ENCODE data around the gene BCAT1. TPM values are rescaled to one million over a fixed set of nuclear protein-coding genes. Genes with fewer than 3 reads are reported as not detected.

The BCAT1 gene
- total RNA-seq, 2 donors from 2014 or later: 4.2 to 7.4 TPM

DNA sequence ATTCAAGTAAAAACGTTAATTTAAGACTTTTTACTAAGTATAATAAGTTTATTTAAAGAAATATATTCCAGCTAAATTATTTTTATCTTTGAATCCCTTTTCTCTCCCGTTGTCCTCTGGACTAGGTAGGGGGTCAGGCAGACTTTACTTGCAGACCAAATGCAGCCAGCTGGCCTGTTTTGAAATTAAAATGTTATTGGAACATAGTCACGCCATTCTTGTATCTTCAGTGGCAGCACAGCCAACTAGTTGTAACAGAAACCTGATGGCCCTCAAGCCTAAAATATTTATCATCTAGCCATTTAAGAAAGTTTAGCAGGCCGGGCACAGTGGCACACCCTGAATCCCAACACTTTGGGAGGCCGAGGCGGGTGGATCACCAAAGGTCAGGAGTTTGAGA, 52.7 kb downstream of the BCAT1 start:
- TF ChIP-seq, protein P1, sequence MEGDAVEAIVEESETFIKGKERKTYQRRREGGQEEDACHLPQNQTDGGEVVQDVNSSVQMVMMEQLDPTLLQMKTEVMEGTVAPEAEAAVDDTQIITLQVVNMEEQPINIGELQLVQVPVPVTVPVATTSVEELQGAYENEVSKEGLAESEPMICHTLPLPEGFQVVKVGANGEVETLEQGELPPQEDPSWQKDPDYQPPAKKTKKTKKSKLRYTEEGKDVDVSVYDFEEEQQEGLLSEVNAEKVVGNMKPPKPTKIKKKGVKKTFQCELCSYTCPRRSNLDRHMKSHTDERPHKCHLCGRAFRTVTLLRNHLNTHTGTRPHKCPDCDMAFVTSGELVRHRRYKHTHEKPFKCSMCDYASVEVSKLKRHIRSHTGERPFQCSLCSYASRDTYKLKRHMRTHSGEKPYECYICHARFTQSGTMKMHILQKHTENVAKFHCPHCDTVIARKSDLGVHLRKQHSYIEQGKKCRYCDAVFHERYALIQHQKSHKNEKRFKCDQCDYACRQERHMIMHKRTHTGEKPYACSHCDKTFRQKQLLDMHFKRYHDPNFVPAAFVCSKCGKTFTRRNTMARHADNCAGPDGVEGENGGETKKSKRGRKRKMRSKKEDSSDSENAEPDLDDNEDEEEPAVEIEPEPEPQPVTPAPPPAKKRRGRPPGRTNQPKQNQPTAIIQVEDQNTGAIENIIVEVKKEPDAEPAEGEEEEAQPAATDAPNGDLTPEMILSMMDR (IDR thresholded peaks at IDR 0.05): no peak
- intact Hi-C loops (cut with DNase I): no loop called here
- no peaks in the 10 kb centered on the region for H3K36me3 ChIP-seq
- DNase-seq: no peak
- H3K9ac ChIP-seq (ENCODE audit: low read depth in 2 of 2, low read length in 2 of 2): no peak overlapping the region
- no peaks in the 10 kb centered on the region for H3K27me3 ChIP-seq
- no peak overlapping the region for H3K27ac ChIP-seq
- H3K4me1 ChIP-seq: no peaks in the 10 kb centered on the region
- H3K9me3 ChIP-seq: no peaks in the 10 kb centered on the region
- H3K4me3 ChIP-seq: no peak overlapping the region

- H3K27me3 ChIP-seq: no peaks in the 10 kb centered on the region
- intact Hi-C loops (cut with DNase I): no loop called here
- no peak overlapping the region for H3K27ac ChIP-seq
Measured at GRCh38 chr12:24895612-24896011, 53.3 kb downstream of the BCAT1 start.

GRCh38 chr12:24894879-24895278, 54.0 kb downstream of the BCAT1 start:
- H3K4me3 ChIP-seq: no peak overlapping the region
- no peaks in the 10 kb centered on the region for H3K36me3 ChIP-seq
- DNase-seq: no peak
- H3K27ac ChIP-seq: no peak overlapping the region
- intact Hi-C loops (cut with DNase I): no loop called here
- no peaks in the 10 kb centered on the region for H3K27me3 ChIP-seq
- H3K4me1 ChIP-seq: no peaks in the 10 kb centered on the region
- H3K9me3 ChIP-seq: no peaks in the 10 kb centered on the region
- TF ChIP-seq, protein P1 (IDR thresholded peaks at IDR 0.05): no peak
- no peak overlapping the region for H3K9ac ChIP-seq (ENCODE audit: low read depth in 2 of 2, low read length in 2 of 2)

More at GRCh38 chr12:24895612-24896011, 53.3 kb downstream of the BCAT1 start:
- no peaks in the 10 kb centered on the region for H3K4me1 ChIP-seq
- H3K9me3 ChIP-seq: no peaks in the 10 kb centered on the region
- no peak overlapping the region for H3K4me3 ChIP-seq
- DNase-seq: no peak
- TF ChIP-seq, protein P1 (IDR thresholded peaks at IDR 0.05): no peak
- no peaks in the 10 kb centered on the region for H3K36me3 ChIP-seq
- no peak overlapping the region for H3K9ac ChIP-seq (ENCODE audit: low read depth in 2 of 2, low read length in 2 of 2)

GRCh38 chr12:24890048-24890803, 58.7 kb downstream of the BCAT1 start:
- Histone ChIP-seq H3K27ac (no peak overlapping the region), H3K36me3 (no peaks in the 10 kb centered on the region), H3K27me3 (no peaks in the 10 kb centered on the region), H3K4me1 (no peaks in the 10 kb centered on the region), H3K4me3 (no peak overlapping the region), H3K9me3 (no peaks in the 10 kb centered on the region), H3K9ac (ENCODE audit: low read depth in 2 of 2, low read length in 2 of 2) (no peak overlapping the region)
- no peak for DNase-seq
- TF ChIP-seq, protein P1 (IDR thresholded peaks at IDR 0.05): no peak
- intact Hi-C loops (cut with DNase I): no loop called here

DNA sequence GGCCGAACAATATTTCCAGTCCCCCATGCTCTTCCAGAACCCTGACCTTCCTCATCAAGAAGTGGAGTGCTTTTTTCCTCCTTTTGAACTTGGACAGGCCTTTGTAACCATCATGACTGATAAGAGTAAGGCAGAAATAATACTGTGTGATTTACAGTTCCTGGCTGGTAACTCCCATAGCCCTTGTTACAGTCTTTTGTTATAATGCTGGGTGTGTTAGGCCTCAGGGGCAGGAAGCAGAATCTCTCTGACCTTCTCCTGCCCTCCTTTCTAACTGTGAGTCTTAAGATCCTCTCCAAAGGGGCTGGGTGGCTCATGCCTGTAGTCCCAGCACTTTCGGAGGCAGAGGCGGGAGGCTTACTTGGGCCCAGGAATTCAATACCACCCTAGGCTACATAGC, 59.5 kb downstream of the BCAT1 start:
- no peaks in the 10 kb centered on the region for H3K36me3 ChIP-seq
- no peak overlapping the region for H3K27ac ChIP-seq
- no peak overlapping the region for H3K9ac ChIP-seq (ENCODE audit: low read depth in 2 of 2, low read length in 2 of 2)
- no peak for DNase-seq
- TF ChIP-seq, protein P1 (IDR thresholded peaks at IDR 0.05): no peak
- no peaks in the 10 kb centered on the region for H3K9me3 ChIP-seq
- intact Hi-C loops (cut with DNase I): no loop called here
- H3K4me1 ChIP-seq: no peaks in the 10 kb centered on the region
- no peaks in the 10 kb centered on the region for H3K27me3 ChIP-seq
- no peak overlapping the region for H3K4me3 ChIP-seq

Data from colonic mucosa (tissue), 4 donors.